Stimulated activated CD8-positive, alpha-beta memory T cell treated with anti-CD3 and anti-CD28 coated beads, Interleukin-4, amount 100 ng/mL, for 24 hours (primary cell): ENCODE measurements around the gene GLCCI1.
"Not testable (repeated sequence)": the region's sequence is repeated elsewhere in the genome, so short reads cannot be mapped to it uniquely, and the experiment has no call there.

Experiments
- DNase-seq: peaks from one replicate; pipeline ENCODE4 v3.0.0-alpha.2; 2020; ENCODE audit warnings: low read depth

GLCCI1 gene

DNA sequence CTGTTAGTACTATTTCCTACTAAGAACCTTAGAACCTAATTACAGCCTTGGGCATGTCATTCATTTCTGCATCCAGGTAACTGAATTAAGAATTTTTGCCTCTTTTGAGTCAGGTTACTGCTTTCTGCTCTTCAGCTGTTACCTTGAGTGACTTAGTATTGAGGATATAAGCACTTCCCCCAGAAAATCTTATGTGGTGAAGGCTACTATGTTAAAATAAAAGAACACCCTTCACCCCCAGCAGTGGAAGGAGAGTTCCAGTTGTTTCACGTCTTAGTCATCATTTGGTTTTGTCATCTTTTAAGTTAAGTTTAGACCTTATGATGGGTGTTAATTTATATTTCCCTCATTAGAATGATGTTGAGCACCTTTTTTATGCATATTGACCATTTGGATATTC is 82.8 kb downstream of the GLCCI1 start:
- no peak for DNase-seq

DNA sequence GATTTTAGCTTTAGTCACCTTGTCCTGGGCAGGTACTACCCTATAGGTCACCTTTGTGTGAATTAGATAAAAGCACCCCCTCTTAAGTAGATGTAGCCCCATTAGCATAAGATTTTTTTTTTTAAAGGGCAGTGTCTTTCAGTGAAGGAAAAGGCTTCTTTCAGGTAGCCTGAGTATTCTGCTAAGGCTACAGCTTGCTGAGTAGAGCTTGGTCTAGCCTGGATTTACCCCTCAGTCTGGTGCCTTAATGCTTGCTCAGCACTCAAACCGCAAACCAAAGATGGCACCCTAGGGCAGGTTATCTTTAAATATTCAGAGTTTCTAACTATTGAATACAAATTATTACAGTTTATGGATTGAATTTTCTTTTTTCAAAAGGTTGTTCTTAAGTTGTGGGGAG is 83.4 kb downstream of the GLCCI1 start:
- no peak for DNase-seq

DNA sequence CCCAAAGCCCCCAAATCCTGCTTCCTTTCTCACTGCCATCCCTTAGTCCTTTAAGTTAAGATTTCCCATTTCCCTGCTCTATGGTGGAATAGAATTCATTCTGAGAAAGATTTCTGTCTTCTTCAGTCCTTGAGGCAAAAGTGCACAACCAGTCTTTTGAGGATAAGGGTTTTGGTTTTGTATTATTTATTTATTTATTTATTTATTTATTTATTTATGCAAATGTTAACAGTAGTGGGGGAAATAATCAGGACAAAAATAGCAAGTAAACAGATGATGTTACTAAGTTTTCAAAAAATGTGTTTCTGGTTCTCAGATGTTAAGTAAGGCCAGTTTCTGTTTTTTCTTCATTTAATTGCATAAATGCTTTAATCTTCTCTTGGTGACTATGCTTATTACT is 84.2 kb downstream of the GLCCI1 start:
- no peak for DNase-seq

DNA sequence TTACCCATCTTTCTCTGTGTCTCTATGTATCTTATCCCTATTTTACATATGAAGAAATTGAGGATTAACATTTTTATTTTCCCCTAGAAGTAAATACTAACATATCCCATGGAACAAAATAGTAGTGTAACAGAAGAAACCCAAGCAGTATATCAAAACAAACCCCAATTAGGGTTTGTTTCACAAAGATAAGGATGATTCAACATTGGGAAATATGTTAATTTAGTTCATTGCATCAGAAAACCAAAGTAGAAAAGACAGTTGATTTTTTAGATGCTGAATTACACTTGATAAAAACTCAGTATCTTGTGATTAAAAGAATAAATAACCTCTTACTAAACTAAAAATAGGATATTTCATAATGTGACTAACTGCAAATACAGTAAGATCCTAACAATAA is 87.8 kb downstream of the GLCCI1 start:
- no peak for DNase-seq

DNA sequence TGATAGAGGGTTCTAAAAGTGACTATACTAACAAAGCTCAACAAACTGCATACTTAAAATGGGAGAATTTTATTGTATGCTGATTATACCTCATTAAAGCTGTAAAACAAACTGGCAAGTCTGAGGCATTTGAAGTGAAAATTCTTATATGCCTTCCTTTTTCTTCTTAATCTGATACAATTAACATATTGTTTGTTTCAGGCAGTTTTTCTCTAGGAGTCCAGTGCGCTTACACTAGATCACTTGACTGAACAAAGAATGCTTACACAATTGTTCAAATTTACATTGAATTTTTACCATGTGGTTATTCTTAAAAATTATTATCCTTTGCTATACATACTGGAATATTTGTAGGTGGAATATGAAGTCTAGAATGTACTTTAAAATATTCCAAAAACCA is 89.0 kb downstream of the GLCCI1 start:
- DNase-seq: no peak

DNA sequence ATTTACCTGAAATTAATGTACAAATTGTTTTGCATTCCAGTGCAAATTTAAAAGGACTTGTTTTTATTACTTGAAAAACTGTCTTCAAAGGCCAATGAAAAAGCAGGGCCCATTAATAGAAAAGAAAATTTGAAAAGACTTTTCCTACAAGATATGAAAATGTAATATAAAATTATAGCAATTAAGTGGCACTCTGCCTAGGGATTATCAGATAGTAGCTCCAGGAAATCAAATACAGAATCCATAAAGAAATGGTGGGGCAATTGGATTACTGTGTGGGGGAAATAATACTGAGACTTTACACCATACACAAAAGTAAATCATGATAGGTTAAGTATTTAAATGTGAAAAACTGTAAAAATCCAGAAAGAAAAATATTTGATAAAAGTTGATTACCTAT is 89.7 kb downstream of the GLCCI1 start:
- no peak for DNase-seq

DNA sequence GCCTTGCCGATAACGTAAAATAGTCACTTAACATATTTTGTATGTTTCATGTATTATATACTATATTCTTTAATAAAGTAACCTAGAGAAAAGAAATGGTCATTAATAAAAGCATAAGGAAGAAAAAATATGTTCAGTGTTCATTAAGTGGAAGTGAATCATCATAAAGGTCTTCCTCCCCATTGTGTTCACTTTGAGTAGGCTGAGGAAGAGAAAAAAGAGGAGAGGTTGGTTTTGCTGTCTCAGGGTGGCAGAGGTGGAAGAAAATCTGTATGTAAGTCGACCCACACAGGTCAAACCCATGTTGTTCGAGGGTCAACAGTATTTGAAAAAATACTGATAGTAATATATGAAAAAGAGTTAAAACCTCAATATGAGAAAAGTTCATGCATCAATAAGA is 90.3 kb downstream of the GLCCI1 start:
- no peak for DNase-seq

DNA sequence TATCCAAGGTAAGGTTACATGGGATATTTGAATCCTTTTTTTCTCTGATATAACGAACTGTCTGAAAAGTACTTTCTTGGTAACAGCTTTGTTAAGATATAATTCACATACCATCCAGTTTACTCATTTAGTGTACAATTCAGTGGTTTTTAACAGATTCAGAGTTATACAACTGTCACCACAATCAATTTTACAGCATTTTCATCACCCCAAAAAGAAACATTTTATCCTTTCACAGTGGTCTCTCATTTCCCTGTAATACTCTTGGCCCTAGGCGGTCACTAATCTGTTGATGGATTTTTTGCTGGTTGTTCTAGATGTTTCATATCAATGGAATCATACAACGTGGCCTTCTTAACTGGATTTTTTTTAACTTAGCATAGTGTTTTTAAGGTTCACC is 91.6 kb downstream of the GLCCI1 start:
- no peak for DNase-seq

DNA sequence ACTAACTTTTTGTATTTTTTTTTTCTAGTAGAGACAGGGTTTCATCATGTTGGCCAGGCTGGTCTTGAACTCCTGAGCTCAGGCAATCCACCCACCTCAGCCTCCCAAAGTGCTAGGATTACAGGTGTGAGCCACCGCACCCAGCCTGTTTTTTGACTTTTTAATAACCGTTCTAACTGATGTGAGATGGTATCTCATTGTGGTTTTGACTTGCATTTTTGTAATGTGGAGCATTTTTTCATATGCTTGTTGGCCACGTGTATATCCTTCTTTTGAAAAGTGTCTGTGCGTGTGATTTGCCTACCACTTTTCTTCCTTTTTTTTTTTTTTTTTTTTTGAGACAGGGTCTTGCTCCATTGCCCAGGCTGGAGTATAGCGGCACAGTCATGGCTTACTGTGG is 94.7 kb downstream of the GLCCI1 start:
- DNase-seq: not testable (repeated sequence)

DNA sequence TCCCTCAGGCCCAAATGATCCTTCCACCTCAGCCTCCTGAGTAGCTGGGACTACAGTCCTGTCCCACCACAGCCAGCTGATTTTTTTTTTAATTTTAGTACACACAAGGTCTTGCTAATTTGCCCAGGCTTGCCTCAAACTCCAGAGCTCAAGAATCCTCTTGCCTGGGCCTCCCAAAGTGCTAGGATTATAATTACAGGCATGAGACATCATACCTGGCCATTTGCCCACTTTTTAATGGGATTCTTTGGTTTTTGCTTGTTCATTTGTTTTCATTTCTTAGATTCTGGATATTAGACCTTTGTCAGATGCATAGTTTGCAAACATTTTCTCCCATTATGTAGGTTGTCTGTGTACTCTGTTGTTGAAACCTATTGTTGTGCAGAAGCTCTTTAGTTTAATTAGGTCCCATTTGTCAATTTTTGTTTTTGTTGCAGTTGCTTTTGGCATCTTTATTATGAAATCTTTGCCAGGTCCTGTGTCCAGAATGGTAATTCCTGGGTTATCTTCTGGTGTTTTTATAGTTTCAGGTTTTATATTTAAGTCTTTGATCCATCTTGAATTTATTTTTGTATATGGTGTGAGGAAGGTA is 95.2 kb downstream of the GLCCI1 start:
- no peak for DNase-seq

DNA sequence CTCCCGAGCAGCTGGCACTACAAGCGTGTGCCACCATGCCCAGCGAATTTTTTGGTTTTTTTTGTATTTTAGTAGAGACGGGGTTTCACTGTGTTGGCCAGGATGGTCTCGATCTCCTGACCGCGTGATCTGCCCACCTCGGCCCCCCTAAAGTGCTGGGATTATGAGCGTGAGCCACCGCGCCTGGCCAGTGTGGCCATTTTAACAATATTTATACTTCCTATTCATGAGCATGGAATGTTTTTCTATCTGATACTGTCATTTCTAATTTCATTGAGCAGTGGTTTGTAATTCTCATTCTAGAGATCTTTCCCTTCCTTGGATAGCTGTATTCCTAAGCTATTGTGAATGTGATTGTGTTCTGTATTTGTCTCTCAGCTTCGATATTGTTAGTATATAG is 96.2 kb downstream of the GLCCI1 start:
- DNase-seq: no peak

DNA sequence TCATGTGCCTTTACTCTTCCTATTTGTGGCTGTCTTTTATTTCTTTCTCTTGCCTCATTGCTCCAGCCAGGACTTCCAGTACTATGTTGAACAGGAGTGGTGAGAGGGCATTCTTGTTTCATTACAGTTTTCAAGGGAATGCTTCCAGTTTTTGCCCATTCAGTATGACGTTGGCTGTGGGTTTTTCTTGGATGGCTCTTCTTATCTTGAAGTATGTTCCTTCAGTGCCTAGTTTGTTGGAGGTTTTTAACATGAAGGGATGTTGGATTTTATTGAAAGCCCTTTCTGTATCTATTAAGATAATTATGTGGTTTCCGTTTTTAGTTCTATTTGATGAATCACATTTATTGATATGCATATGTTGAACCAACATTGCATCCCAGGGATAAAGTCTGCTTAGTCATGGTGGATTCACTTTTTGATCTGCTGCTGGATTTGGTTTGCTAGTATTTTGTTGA is 96.8 kb downstream of the GLCCI1 start:
- DNase-seq: no peak

DNA sequence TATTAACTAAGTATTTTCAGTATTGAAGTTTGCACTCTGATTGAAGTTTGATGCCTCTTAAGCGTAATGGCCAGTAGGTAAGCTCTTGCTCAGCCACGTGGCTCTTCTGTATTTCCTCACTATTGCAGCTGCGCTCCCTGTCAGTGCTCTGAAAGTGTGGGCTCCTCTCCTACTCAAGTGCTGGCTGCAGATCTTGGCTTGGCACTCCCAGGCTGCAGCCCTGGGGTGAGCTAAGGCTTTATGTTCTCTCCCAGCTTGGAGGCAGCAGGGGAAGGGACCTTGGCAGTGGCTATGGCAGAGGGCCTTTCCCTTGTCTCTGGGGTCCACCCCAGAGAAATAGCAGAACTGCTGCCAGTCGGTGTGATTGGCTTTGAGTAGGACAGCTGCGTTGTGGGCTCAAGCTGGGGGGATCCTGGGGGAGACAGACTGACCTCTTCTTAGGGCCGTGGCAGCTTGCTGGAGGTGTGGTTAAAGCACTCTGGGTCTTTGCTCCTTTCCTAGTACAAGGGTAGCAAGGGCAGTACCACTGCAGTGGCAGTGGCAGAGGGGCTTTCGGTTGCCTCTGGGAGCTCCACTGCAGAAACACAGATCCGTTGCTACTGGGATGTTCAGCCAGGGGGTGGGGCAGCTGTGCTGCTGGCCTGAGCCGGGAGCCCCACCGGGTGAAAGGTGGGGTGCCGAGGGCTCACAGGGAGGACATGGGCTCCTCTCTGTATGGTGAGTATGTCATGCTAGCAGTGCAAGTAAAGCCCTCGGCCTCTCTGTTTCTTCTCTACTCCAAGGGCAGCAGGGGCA is 100.5 kb downstream of the GLCCI1 start:
- no peak for DNase-seq

DNA sequence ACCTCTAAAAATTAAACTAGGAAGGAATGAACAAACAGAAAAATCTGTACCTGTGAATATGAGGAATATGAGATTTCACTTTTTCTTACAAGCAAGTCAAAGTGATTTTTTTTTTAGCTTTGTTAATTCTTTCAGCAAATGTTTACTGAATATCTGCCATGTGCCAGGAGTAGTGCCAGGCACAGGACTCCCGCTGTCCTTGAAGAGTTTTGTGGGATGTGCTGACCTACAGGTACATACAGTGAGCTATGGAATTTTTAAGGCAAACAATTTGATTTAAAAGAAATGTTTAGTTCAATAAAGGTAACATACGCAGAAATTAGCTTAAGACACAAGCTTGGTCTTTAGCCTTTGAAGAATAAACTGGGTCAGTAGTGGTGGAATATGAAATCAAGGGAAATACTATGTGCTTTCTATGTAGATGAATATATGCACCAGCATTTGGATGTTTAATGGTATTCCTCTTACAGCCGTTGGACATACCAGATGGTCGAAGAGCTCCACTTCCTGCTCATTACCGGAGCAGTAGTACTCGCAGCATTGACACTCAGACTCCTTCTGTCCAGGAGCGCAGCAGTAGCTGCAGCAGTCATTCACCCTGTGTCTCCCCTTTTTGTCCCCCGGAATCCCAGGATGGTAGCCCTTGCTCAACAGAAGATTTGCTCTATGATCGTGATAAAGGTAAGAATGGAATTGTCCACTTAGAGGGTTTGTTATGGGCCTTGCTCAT is 102.0 kb downstream of the GLCCI1 start:
- DNase-seq: no peak

DNA sequence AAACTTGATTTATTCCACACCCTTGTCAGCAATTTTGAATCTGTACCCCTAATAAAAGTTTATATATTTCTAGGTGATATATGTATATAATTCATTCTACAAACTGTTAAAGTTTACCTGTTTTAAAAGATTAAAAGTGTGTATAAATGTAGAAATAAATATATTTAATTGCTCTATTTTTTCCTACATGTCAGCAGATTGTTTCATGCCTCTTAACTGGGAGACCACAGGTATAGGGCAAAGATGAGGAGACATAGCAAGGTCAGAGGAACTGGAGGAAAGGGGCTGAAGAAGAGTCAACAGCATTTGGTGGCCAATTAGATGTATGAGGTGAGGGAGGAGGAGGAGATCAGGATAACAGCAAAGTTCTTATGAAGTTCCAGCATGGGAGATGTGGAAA is 109.8 kb downstream of the GLCCI1 start:
- no peak for DNase-seq

DNA sequence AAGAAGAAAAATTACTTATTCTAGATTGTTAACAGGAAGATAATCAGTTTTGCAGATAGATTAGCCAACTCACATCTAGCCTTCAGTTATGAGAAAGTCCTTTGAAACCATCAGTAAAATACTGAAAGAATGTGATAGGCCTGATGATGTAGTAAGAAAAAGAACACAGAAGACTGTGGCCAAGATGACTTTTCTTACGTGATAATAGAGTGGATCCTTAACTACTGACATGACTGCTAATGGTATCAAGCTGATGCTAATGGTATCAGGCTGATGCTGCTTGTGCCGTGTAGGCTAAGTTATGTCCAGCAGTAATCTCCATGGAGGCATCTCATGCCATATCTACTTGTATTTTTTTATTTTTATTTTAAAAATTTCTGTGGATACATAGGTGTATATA is 114.2 kb downstream of the GLCCI1 start:
- DNase-seq: no peak

DNA sequence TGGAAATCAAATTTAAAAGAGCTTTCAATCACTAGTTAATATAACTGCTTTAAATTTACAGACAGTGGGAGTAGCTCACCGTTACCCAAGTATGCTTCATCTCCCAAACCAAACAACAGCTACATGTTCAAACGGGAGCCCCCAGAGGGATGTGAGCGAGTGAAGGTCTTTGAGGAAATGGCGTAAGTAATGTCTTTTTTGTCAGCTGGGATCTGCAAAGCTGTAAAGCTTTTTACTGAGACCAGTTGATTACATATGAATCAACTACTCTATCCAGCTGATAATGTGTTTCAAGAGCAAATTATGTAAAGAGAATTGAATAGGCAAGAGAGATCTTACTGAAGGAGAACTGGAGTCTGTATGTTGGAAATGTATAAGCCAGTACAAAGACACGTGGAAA is 116.2 kb downstream of the GLCCI1 start:
- no peak for DNase-seq

DNA sequence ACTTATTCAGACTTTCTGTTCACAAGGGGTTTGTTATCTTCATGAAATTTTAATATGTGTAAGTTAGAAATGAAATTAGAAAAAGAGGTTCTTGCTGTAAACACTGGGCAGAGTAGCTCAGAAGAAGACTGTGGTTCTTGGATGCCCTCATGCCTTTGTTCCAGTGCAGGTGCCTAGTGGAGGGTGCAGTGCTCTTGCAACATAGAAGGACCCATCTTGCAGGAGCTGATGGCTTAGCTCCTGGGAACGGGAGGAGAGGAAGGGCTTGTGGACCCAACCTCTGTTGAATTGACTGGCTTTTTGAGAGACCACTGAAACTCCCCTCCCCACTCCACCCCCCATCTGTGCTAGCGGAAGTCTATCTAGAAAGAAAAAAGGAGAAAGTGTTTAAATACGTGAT is 116.8 kb downstream of the GLCCI1 start:
- no peak for DNase-seq

DNA sequence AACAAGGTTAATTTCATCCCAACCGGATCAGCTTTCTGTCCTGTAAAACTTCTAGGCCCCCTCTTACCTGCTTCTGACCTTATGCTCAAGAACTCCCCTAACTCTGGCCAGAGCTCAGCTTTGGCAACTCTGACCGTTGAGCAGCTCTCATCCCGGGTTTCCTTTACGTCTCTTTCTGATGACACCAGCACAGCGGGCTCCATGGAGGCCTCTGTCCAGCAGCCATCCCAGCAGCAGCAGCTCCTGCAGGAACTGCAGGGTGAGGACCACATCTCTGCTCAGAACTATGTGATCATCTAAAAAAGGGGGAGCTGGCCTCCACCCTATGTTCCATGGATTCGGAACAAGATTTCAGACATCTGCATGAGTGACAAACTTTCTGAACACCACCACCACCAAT is 117.6 kb downstream of the GLCCI1 start:
- no peak for DNase-seq

DNA sequence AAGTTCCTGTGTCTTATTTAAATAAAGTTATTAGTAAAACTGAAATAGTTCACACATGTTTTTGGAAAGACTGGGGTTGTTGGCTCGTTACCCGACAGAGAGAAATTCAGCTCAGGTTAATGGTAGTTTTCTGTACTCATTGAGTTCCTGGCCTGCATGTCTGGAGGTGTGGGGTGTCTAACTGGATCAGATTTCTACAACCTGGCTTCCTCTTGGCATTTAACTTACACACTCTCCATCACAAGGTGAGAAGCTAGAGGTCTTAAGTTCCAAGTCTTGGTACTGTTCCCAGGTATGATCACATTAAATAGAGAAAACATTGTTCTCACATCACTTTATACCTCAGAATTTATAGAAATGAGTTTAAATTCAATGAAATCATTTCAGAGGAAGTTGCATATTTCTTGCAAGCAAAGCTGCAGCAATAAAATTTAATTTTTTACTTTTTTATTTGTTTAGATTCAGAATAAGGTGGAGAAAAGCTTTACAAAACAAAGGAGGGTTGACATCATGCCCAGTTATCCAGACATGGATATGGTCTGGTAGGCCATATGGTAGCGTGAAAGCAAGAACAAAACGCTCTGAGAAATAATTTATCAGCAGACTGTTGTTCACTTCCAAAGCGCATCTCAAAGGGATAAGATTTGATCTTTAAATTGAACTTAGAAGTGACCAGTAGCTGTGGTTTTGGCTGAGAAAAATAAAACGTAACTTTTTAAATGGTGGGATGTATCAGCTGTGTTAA is 120.6 kb downstream of the GLCCI1 start:
- DNase-seq: no peak

DNA sequence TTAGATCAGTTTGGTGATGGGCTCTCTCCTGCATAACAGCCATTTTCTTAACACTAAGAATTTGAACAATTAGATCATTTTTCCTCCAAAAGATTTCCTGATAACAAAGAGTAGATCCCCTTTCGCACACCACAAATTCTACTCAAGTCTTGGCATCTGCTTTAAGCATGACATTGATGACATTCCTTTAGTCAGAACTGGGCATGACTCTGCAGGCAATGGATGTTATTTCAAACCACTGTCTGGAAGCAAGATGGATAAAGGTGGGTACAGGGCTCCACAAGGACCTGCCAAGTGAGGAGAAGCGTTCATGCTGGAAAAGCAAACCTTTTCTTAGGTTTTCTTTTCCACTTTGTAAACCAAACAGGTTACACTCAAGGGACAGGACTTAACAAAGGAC is 123.5 kb downstream of the GLCCI1 start:
- no peak for DNase-seq
